HepG2 (cell line): ENCODE results near the gene CNNM3. TPM values are rescaled to one million over a fixed set of nuclear protein-coding genes. Genes with fewer than 3 reads are reported as not detected.
A peak's percentile ranks its signal among the peaks of the same experiment; 100 is the strongest.

Source experiments
- ARNTL ChIP-seq: sonication (generic); formaldehyde crosslinking; IDR thresholded peaks from 2 replicates; pipeline ENCODE4 v1.4.0; 2020; ENCODE audit warnings: mild to moderate bottlenecking, missing genetic modification reagents
- ATF7 ChIP-seq, 2 experiments: fragments of 450-650 bp in 1 of 2; sonication (generic) in 1 of 2; formaldehyde crosslinking in 1 of 2; IDR thresholded peaks; 2 replicates each; pipeline versions ENCODE4 v1.4.0 to v1.6.1; 2016 to 2020; ENCODE audit warnings: antibody characterized with exemption in 1 of 2, mild to moderate bottlenecking in 1 of 2, missing genetic modification reagents in 1 of 2
- CCDC6 ChIP-seq: sonication (generic); formaldehyde crosslinking; IDR thresholded peaks from 2 replicates; pipeline ENCODE4 v1.8.1; 2022; ENCODE audit warnings: mild to moderate bottlenecking, missing genetic modification reagents, moderate library complexity
- FLYWCH1 ChIP-seq: sonication (generic); formaldehyde crosslinking; IDR thresholded peaks from 2 replicates; pipeline ENCODE4 v1.8.1; 2023; ENCODE audit warnings: mild to moderate bottlenecking, missing genetic modification reagents
- FOXK2 ChIP-seq: fragments of 450-650 bp; IDR thresholded peaks from 2 replicates; pipeline ENCODE4 v1.6.1; 2016
- MXI1 ChIP-seq: IDR thresholded peaks from 3 replicates; pipeline ENCODE4 v1.6.1; 2012; ENCODE audit warnings: low read depth, low read length, inconsistent platforms, borderline replicate concordance
- NCOA5 ChIP-seq: sonication (generic); formaldehyde crosslinking; IDR thresholded peaks from 2 replicates; pipeline ENCODE4 v1.4.0; 2020; ENCODE audit warnings: missing genetic modification reagents
- PHF8 ChIP-seq: sonication (generic); formaldehyde crosslinking; IDR thresholded peaks from 2 replicates; pipeline ENCODE4 v1.5.0; 2020; ENCODE audit warnings: missing genetic modification reagents
- PRPF4 ChIP-seq: fragments of 200-400 bp; formaldehyde crosslinking; IDR thresholded peaks from 2 replicates; pipeline ENCODE4 v1.6.1; 2016; ENCODE audit warnings: low read length, low read depth; ENCODE audit not compliant: poor library complexity, severe bottlenecking
- REPIN1 ChIP-seq: sonication (generic); formaldehyde crosslinking; IDR thresholded peaks from 2 replicates; pipeline ENCODE4 v1.8.0; 2022; ENCODE audit warnings: missing genetic modification reagents, low read depth, mild to moderate bottlenecking, borderline replicate concordance
- SCMH1 ChIP-seq: sonication (generic); formaldehyde crosslinking; IDR thresholded peaks from 2 replicates; pipeline ENCODE4 v1.9.0; 2021; ENCODE audit warnings: missing genetic modification reagents, mild to moderate bottlenecking, borderline replicate concordance
- TAF15 ChIP-seq: fragments of 200-400 bp; formaldehyde crosslinking; IDR thresholded peaks from one replicate; pipeline ENCODE4 v1.6.1; 2018; ENCODE audit warnings: mild to moderate bottlenecking, low read depth, low read length; ENCODE audit not compliant: poor library complexity, severe bottlenecking
- TEAD2 ChIP-seq: sonication (generic); formaldehyde crosslinking; IDR thresholded peaks from 2 replicates; pipeline ENCODE4 v1.9.0; 2021; ENCODE audit warnings: missing genetic modification reagents
- ZBTB7A ChIP-seq: sonication (generic); formaldehyde crosslinking; IDR thresholded peaks from 2 replicates; pipeline ENCODE4 v1.8.0; 2022; ENCODE audit warnings: mild to moderate bottlenecking, missing genetic modification reagents
- ZFP36L1 ChIP-seq: sonication (generic); formaldehyde crosslinking; IDR thresholded peaks from 2 replicates; pipeline ENCODE4 v1.8.0; 2022; ENCODE audit warnings: mild to moderate bottlenecking, missing genetic modification reagents, moderate library complexity
- ZFYVE20 ChIP-seq: sonication (generic); formaldehyde crosslinking; IDR thresholded peaks from 2 replicates; pipeline ENCODE4 v1.8.0; 2023; ENCODE audit warnings: low read depth, mild to moderate bottlenecking, moderate library complexity, missing genetic modification reagents, borderline replicate concordance
- ZNF225 ChIP-seq: sonication (generic); formaldehyde crosslinking; IDR thresholded peaks from 2 replicates; pipeline ENCODE4 v1.4.0; 2020; ENCODE audit warnings: mild to moderate bottlenecking, missing genetic modification reagents
- ZNF296 ChIP-seq: sonication (generic); formaldehyde crosslinking; conservative IDR thresholded peaks from 2 replicates; pipeline ENCODE4 v1.5.0; 2020; ENCODE audit warnings: mild to moderate bottlenecking, missing genetic modification reagents
- ZNF496 ChIP-seq: sonication (generic); formaldehyde crosslinking; IDR thresholded peaks from 2 replicates; pipeline ENCODE4 v1.8.1; 2023; ENCODE audit warnings: mild to moderate bottlenecking, moderate library complexity, missing genetic modification reagents; ENCODE audit not compliant: insufficient replicate concordance
- ZNF672 ChIP-seq: sonication (generic); formaldehyde crosslinking; IDR thresholded peaks from 2 replicates; pipeline ENCODE4 v1.8.1; 2022; ENCODE audit warnings: missing genetic modification reagents
- ZNF773 ChIP-seq: sonication (generic); formaldehyde crosslinking; IDR thresholded peaks from 2 replicates; pipeline ENCODE4 v1.4.0; 2020; ENCODE audit warnings: missing genetic modification reagents, borderline replicate concordance
- ZSCAN9 ChIP-seq: IDR thresholded peaks from 2 replicates; pipeline ENCODE4 v1.6.1; 2016; ENCODE audit warnings: borderline replicate concordance
- polyA plus RNA-seq, 8 experiments: library from polyadenylated mRNA; depleted of rRNA in 3 of 8; stranded (reverse) in 7 of 8; unstranded in 1 of 8; fragments of >200 nt; fragmentation: Illumina TruSeq in 4 of 8; extraction: Trizol in 4 of 8; gene quantifications; 2 replicates each; pipeline versions ENCODE4 v1.2.1 to v1.2.3, GENCODE V29; 2011 to 2016; ENCODE audit warnings: low read depth in 4 of 8, missing spikeins in 1 of 8, mixed read lengths in 1 of 8; ENCODE audit not compliant: insufficient read depth in 1 of 8
- total RNA-seq, 5 experiments: library from RNA; depleted of rRNA; stranded (reverse); fragments of >200 nt; fragmentation: Illumina TruSeq; extraction: Trizol; gene quantifications; 2 replicates each; pipeline ENCODE4 v1.2.3, GENCODE V29; 2016; ENCODE audit warnings: low read depth in 1 of 5
- TF ChIP-seq, protein P1 (sequence below): sonication (generic); formaldehyde crosslinking; IDR thresholded peaks from 2 replicates; pipeline ENCODE4 v1.8.0; 2022; ENCODE audit warnings: missing genetic modification reagents, mild to moderate bottlenecking, inconsistent platforms, borderline replicate concordance
- TF ChIP-seq, protein P2 (sequence below): sonication (generic); formaldehyde crosslinking; IDR thresholded peaks from 2 replicates; pipeline ENCODE4 v1.4.0; 2020; ENCODE audit warnings: missing genetic modification reagents

The CNNM3 gene
- total and polyA plus RNA-seq, 2 of the 13 experiments (the other 11 are each of a cell fraction or from before 2014, with no cell fraction given) = 21.2 to 27.9 TPM

DNA sequence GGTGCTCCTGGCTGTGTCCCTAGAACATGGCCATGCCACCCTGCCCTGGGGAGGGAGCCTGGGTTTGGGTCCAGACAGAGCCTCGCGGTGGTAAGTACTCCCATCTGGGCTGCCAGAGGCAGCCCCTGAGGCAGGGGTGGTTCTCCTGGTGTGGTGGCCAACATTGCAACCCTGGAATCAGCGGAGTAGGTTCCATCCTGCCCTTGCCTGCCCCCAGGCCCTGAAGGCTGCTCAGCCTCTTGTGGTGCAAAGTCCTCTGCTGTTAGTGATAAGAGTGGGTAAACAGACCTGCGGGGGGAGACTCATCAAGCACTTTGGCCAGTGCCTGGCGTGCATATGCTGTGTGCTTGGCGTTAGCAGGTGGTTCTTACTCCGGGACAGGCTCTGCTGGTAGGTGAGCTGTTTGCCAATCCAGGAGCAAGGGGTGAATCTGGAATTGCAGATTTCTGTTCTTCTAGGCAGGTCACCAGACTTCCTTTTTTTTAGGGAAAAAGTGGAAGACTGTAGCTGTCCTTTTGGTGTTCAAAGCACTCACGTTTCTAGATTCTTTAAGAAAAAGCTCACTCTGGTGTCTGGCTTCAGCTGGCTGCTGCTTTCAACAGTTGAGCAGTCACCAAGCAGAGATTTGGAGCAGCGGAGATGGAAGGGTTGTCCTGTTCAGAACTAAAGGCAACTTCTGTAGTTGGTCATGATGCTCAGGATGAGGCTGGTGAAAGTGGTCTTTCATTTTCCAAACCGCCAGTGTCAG, 3.2 kb downstream of the CNNM3 start (continued):
- TF ChIP-seq ZFP36L1 (CRISPR knock-in tag) (0 out of 2 replicates have a peak, but pooled peaks have one; percentile 76), TAF15 (no peak), PHF8 (CRISPR knock-in tag) (peak; percentile 73), ZNF672 (CRISPR knock-in tag) (no peak), REPIN1 (CRISPR knock-in tag) (peak; percentile 99), CCDC6 (CRISPR knock-in tag) (peak; percentile 22; the same call in 1 of the 2 replicates), ZBTB7A (CRISPR knock-in tag) (peak; percentile 76; the same call in 1 of the 2 replicates), ATF7 (IDR thresholded peaks at IDR 0.05) (no peak), ATF7 (CRISPR knock-in tag; IDR thresholded peaks at IDR 0.05) (peak; percentile 54; the same call in 1 of the 2 replicates), ZNF496 (CRISPR knock-in tag) (no peak), ARNTL (CRISPR knock-in tag) (peak; percentile 91), FOXK2 (peak; percentile 47; the same call in 1 of the 2 replicates), SCMH1 (no peak), FLYWCH1 (no peak), ZNF296 (no peak; the same call in 1 of the 2 replicates), ZNF773 (CRISPR knock-in tag) (no peak), TEAD2 (no peak), NCOA5 (CRISPR knock-in tag) (no peak), ZSCAN9 (CRISPR knock-in tag) (peak; percentile 96), MXI1 (peak; percentile 94; the same call in 2 of the 3 replicates), PRPF4 (no peak), ZFYVE20 (CRISPR knock-in tag) (no peak), ZNF225 (no peak; the same call in 1 of the 2 replicates)
- TF ChIP-seq, protein P1, sequence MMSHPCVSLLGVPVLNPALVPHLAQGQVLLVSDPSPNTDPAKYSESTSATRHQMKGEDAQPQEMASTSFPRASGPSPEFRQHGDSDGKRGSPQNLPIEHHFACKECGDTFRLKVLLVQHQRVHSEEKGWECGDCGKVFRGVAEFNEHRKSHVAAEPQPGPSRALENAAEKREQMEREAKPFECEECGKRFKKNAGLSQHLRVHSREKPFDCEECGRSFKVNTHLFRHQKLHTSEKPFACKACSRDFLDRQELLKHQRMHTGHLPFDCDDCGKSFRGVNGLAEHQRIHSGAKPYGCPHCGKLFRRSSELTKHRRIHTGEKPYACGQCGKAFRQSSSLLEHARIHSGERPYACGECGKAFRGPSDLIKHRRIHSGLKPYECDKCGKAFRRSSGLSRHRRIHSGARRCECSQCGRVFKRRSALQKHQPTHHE (CRISPR knock-in tag) = no peak
- TF ChIP-seq, protein P2, sequence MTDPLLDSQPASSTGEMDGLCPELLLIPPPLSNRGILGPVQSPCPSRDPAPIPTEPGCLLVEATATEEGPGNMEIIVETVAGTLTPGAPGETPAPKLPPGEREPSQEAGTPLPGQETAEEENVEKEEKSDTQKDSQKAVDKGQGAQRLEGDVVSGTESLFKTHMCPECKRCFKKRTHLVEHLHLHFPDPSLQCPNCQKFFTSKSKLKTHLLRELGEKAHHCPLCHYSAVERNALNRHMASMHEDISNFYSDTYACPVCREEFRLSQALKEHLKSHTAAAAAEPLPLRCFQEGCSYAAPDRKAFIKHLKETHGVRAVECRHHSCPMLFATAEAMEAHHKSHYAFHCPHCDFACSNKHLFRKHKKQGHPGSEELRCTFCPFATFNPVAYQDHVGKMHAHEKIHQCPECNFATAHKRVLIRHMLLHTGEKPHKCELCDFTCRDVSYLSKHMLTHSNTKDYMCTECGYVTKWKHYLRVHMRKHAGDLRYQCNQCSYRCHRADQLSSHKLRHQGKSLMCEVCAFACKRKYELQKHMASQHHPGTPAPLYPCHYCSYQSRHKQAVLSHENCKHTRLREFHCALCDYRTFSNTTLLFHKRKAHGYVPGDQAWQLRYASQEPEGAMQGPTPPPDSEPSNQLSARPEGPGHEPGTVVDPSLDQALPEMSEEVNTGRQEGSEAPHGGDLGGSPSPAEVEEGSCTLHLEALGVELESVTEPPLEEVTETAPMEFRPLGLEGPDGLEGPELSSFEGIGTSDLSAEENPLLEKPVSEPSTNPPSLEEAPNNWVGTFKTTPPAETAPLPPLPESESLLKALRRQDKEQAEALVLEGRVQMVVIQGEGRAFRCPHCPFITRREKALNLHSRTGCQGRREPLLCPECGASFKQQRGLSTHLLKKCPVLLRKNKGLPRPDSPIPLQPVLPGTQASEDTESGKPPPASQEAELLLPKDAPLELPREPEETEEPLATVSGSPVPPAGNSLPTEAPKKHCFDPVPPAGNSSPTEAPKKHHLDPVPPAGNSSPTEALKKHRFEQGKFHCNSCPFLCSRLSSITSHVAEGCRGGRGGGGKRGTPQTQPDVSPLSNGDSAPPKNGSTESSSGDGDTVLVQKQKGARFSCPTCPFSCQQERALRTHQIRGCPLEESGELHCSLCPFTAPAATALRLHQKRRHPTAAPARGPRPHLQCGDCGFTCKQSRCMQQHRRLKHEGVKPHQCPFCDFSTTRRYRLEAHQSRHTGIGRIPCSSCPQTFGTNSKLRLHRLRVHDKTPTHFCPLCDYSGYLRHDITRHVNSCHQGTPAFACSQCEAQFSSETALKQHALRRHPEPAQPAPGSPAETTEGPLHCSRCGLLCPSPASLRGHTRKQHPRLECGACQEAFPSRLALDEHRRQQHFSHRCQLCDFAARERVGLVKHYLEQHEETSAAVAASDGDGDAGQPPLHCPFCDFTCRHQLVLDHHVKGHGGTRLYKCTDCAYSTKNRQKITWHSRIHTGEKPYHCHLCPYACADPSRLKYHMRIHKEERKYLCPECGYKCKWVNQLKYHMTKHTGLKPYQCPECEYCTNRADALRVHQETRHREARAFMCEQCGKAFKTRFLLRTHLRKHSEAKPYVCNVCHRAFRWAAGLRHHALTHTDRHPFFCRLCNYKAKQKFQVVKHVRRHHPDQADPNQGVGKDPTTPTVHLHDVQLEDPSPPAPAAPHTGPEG (CRISPR knock-in tag) = peak; percentile 80; the same call in 1 of the 2 replicates
